HG02938 (cell line): ENCODE measurements around the gene RUNX2.
"Not testable (repeated sequence)": the region's sequence is repeated elsewhere in the genome, so short reads cannot be mapped to it uniquely, and the experiment has no call there.

Source experiments
- ATAC-seq: cut with Tn5 transposase; IDR thresholded peaks from one replicate; pipeline ENCODE4 v1.9.1; 2021; ENCODE audit warnings: mild to moderate bottlenecking, moderate library complexity; ENCODE audit not compliant: unreplicated experiment

The RUNX2 gene

DNA sequence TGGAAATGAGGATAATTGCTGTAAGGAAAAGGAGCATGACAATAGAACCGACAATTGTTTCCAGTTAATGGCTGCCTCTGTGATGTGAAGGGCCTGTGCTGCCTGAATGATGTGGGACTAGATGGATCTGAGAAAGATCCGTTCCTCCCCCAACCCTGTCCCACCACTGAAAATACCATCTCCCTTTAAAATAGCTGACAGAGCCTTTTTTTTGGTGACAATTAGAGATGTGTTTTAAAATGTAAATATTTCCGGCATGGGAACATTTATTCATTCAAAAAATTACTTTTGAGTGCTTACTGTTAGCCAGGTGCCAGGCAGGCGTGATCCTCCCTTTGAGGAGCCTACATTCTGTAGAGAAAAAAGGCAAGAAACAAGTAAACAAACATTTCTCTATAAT lies 122.0 kb downstream of the RUNX2 start:
- no peak for ATAC-seq

DNA sequence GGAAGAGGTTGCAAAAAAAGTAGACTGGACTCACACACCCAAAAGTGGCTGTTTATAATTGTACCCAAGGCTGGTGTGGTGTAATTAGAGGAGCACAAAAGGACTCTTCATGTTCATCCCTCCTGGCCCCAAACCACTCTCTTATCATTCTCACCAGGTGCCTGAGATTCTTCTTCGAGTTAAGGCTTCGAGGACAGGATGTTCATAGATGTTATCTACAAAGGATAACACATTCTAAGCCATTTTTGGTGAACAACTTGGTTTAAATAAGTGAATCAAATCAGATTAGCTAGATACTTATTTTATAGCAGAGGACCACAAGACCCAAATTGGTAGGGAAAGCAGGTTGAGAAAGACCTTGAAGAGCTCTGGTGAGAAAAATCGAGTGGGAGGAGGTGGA lies 122.7 kb downstream of the RUNX2 start:
- no peak for ATAC-seq

DNA sequence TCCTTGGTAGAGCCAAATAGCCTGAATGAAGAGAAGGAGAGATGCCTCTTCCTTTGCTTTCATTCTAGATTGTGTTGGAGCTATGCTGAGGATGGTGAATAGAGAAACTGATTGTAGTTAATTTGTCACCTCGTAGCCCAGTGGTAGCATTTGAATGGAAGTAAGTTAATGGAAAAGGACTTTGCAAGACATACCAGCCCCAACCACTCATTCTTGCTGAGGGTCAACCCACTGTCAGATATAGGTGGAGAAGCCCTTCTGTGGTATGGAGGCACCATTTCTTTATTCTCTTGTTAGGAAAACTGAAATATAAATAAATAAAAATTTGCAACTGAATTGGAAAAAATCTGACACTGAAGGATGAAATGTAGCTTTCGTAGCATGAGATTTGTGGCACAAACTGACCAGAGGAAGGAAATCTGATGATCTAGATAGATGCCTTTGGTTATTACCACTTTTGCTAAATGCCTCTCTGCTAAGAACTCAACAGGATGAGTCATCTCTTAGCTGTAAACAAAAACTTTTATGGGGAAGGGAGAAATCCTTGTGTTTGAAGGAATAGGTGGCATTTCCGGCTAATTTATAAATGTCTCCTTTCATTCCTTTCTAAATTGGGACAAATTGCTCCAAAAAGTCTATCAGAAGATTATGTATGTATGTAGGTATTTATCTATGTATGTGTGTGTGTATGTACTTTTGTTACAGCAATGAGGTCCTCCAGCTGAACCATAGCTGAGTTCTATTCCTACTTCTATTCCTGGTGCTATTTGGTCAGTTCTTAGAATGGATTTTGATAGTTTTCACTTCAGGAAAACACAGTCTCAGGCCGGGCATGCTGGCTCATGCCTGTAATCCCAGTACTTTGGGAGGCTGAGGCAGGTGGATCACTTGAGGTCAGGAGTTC lies 126.1 kb downstream of the RUNX2 start:
- no peak for ATAC-seq

DNA sequence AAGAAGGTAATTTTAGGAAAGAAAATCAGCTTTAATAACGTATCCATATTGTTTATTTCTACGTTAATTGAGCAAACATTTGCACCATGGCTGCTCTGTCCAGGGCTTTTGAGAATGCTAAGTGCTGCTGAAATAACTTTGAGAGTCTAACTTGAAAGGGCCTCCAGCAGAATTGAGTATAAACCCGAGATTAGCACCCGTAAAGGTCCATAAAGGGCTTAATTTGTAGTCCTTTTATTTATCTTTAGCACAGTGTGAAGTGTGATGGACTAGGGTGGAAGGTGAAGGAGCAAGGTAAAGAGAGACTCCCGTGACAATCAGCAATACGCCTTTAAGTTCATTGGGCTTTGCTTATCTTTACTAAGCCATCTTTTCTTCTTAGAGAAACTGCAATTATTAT lies 127.3 kb downstream of the RUNX2 start:
- ATAC-seq, result no peak

DNA sequence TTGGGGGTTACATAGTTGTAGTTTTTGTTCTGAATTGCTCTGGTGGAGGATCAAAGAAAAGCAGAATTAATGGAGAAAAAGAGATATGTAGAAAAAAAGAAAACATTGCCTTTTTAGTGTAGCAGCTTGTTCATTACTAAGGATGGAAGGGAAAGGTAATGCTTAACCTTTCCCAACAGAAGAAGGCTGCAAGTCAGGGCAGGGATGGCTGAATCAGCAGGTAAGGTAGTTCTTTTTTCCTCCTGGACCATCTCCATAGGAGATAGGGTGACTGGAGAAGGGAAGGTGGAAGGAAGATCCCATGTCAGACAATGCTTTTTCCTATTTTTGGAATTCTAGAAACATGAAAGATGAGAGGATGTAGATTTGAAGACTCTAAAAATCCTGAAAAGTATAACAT lies 129.0 kb downstream of the RUNX2 start:
- ATAC-seq, result no peak

DNA sequence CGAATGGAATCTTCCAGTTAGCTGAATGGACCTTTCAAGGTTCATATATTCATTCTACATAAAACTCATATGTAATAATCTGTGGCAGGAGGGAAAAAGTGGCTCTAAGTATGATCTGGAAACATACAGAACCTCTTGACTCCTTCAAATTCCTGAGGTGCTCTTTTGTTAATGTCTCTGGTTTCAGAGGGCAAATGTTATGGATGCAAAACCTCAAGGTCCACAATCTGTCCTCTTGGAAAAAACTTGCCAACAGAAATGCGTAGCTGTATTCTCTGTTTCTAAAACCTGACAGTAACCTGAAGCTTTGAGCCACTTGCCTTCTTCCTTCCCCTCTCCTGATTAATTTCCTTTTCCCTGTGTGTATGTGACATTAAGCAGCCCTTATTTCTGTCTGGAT lies 130.5 kb downstream of the RUNX2 start:
- ATAC-seq, result no peak

DNA sequence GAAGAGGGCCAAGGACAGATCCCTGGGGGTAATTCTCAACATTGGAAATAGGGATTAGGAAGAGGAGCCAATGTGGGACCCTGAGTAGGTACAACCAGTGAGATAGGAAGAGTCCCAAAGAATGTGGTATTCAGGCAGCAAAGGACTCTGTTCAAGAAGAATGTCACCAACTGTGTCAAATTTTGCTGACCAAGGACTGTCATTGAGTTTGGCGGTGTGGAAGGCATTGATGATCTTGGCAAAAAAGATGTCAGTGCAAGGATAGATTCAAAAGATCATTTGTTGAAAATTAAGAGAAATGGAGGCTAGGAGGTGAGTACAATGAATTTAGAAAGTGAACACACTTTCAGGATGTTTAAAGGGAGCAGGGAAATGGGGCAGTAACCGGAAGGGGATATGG lies 132.0 kb downstream of the RUNX2 start:
- ATAC-seq, result no peak

DNA sequence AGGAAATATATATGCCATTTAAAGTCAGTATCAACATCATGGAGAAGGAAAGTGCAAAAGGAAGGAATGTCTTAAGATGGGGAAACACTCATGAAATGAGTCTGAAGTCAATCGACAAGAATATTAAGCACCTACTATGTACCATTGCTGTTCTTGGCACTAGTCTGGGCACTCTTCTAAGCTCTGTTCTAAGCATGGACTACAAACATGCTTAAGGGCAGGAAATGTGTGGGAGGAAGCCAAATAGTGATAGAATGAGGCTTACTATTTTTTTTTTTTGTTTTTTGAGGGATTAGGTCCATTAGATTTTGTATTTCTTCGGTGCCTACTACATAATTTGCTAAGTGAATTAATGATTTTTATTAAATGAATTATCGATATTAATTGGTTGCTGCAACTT lies 133.4 kb downstream of the RUNX2 start:
- no peak for ATAC-seq

DNA sequence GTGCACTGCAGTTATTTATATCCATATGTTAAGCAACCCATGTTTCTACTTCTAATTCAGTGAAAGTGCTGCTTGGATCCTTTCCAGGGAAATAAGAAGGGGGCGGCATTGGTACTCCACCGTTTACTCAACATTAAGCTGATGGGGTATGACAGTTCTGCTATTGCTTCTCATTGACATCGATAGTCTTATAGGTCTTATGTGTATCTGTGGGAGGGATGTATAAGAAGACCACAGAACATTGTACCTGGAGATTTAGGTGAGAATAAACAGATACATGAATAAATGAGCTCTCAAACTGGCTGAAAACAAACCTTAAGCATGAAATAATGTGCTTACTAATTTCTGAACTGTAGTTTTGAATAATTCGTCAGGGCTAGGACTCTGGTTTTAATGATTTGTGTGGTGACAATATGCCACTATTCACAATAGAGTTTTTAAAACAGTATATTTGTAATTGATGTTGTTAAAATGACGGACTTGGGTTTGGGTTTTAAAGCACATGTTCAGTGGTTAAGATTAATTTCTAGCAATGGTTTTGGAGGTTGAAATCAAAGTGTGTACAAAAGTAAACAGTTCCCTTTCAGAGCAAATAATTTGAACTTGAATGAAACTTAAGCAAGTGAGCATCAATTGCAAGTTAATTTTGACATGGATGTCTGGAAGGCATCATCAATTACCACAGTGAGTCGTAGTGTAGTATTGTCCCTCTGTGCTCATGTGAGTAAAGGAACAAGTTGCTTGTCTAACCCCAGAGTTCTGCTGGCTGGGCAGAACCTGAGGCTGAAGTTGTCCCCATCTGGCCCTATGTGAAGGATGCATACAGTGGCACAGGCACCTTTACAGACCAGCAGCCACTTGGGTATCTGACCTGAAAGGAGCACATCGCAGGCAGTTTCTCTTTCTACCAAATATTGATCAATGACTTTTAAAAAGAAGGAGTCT lies 134.3 kb downstream of the RUNX2 start:
- no peak for ATAC-seq

DNA sequence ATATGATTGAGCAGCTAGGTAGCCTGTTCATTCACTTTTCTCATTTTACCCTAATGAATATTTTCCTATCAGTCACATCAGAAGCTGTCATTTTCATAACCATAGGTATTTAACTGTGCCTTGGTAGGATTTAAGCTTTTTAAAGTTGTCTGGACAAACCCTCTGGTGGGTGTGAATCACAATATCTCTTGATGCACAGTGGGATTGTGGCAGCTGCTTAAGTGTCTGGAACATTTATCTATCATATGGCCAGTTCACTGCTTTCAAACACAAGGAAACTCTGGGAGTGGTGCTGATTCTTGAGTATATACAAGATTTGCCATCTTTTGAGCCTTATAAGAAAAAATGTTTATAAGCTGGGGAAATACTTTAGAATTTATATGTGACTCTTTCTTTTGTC lies 136.6 kb downstream of the RUNX2 start:
- ATAC-seq, result no peak

DNA sequence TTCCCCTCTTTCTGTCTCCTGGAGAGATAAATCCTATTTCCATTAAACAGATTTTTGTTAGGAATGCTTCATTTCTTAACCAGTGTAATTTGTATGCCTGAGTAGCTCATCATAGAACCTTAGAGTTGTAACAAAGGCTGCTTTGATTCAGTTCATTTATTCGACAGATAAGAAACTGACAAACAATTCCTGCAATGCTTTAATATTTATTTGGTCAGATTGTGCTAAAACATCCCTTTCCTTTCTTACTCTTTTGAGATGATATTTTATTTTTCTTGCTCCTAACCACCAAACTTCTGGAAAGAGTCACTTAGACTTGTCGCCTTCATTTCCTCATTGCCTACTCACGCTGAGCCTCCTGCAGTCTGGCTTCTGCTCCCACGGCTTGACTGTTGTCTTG lies 138.6 kb downstream of the RUNX2 start:
- no peak for ATAC-seq

DNA sequence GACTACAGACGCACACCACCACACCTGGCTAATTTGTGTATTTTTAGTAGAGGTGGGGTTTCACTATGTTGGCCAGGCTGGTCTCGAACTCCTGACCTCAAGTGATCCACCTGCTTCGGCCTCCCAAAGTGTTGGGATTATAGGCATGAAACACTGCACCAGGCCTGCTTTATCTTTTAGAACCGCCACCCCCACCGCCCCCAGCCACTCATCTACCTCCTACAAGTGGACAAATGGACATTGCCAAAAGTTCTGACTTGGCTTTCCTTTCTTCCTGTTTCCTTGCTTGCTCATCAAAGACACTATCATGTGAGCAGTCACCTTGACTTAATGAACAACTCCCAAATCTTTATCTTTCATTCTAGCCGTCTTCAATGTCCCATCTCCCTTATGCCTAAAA lies 139.3 kb downstream of the RUNX2 start:
- not testable (repeated sequence) for ATAC-seq

DNA sequence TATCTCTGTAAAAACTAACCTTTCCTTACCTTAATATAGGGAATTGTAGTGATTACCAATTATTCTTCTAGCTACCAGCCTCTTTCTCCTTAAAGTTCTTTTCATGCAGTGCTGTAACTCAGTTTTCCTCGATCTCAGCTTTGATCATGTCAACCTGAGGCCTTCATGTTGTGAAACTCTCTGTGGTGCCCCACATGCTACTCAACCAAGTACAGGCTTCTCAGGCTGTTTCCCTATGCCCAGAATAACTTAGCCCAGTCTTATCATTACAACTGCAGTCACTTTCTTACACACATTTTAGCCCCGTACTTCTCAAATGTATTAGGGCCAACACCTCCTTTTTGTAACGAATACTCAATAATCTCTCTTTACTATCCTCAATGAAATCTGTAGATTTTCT lies 139.7 kb downstream of the RUNX2 start:
- no peak for ATAC-seq

DNA sequence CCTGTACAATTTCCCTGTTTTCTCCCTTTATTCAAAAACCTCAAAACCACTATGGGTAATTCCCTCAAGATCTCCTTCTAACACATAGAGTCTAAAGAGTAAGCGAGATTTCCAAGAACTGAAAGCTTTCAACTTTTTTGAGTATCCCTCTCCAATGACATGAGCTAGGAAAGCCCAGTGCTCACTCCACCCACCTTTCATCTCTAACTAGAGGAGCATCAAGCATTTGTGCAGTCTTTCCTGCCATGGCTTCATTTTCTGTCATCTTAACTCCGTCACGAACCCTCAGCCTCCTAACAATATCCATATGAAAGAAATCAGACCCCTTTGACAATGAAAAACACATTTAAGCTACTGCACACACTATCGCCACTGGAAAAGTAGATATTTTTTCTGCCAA lies 141.5 kb downstream of the RUNX2 start:
- ATAC-seq, result no peak

DNA sequence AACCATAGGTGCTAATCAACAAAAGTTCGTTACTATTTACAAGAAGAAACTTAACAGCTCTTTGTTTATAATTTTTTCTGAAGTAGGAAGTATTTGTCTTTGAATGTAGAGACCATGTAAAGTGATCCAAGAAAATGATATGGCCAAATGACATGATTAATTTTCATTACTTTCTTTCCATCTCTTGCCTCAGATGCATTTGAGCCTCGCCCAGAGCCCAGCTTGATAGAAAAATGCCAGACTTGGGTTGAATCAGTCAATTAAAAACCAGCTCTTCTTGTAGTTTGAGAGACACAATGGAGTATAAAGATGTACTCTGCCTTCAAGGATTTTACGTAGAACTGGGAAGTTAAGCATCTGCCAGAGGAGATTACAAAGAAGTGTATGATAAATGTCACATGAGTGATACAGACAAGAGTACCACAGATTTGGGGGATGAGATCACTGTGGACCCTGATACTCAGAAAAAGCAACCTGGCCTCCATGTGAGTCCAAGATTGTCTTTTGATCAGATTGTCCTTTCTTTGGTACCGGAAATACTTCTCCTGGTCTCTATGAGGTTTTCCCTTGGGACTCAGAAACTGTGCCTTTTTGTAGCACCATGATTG lies 142.1 kb downstream of the RUNX2 start:
- ATAC-seq, result no peak

DNA sequence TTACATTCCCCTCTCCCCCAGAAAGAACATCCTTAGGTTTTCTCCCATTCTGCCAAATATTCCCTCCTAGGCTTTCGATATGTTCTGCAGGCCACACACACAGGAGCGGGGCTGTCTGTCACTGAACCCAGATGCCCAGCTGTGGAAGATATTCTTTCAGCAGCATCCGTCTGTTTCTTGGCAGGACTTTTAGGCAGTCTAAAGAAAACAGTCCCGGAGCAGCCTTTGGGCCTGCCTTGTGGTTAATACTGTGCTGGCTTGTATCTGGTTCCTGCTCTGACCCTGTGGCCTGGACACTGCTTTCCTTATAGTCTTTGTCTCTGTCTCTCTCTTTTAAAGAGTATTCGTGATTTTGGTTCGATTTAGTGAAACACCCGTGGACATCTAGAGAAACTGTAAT lies 144.3 kb downstream of the RUNX2 start:
- ATAC-seq, result no peak

DNA sequence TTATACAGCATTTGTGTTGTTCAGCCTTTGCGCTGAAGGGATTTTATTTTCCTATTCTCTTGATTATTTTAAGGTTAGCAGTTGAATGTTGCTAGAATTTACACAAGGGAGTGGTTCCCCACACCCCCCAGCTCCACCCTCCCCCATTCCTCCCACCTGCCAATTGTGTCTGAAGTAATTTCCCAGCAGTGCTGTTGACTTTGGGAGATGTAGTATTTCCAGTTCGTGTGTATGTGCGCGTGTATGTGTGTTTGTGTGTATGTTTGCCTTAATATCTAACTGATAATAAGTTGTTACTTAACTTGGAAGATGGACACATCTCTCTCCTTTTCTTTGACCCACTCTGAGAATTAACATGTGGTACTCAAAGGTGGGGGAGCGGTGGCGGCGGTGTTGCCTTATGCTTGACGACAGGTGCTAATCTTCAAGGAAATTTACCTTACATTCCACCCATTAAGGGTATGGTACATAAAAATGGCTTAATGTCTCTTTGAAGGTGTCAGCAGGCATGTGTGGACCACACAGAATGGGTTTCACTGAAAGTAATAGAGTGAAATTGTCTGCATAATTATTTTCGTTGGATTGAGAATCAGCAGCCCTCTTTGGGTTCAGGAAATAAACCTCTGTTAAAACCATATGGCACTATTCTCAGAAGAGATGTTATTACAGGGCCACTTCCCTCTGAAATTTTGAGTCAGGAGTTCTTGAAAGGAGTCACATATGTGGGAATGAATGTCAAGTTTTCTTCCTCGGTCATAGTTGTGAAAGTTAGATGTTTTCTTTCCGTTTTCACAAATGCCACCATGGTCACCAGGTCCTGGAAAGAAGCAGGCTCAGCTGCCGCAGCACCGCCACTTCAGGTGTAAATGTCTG lies 145.2 kb downstream of the RUNX2 start:
- ATAC-seq, result no peak

DNA sequence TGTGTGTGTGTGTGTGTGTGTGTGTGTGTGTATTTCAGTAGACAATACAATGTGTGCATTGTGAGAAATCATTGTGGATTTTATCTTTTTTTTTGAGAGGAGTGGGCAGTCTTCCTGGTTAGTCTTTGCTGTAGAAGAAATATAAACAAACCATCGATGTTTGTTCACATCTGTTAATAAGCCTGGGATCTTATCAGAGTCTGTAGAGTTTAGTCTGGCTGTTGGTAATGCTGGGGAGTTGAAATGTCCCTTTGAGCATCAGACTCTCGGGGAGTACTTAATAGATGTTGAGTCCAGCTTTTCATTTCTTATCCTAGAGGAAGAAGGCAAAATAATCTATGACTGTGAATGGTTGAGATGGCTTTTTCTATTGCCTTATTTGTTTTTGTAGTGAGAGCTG lies 146.2 kb downstream of the RUNX2 start:
- no peak for ATAC-seq

DNA sequence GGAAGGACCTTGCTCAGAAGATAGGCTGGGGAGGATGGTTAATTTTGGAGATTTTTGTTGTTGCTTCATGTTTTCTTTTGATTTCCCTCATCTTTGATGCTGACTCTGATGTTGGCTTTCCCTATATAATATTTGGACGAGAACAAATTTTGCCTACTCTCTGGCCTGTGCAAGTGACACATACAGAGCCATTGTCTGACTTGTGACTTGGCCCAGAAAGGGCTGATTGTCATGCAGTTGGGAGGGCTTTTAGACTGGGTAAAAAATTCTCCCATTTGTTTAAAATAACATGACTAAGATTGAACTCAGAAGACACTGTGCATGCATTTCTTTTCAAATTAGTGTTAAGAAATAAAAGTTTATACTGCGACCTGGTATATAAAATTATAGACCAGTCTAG lies 148.2 kb downstream of the RUNX2 start:
- ATAC-seq, result no peak

DNA sequence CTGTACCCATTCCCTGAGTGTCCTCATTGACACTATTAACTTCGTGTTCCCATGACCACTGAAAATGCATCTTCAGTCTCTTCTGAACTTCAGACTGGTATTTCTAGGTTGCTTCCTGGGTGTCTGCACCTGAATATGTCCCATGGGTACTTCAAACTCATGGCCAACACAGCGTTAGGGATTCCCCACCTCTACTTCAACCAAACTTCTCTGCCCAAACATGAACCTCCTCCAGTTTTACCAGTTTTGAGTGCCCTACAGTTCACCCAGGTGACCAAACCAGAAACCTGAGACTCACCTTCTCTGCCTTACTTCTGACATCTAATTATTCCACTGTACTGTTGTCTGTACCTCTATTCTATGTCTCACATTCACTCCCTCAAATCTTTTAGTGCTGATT lies 149.1 kb downstream of the RUNX2 start:
- ATAC-seq, result no peak

DNA sequence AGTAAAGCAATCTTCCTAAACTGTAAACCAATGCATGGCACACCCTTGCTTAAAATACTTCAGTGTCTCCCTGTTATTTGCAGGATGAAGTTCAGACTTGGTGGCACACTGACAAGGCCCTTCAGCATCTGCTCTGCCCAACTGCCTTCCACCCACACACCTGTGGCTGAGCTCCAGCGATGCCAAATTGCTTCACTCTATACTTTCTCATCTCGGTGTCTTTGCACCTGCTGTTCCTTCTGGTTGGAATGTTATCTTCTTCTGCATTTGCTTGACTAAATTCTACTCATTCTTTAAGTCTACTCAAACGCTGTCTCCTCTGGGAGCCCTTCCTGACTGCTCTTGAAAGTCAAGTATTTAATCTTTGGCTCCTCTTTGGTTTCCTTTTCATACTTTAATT lies 149.7 kb downstream of the RUNX2 start:
- ATAC-seq, result no peak
